Activated T-cell treated with anti-CD3 and anti-CD28 coated beads, Interleukin-2, amount 50 U/mL, for 72 hours (primary cell): ENCODE data around the gene TMPRSS9. TPM values are rescaled to one million over a fixed set of nuclear protein-coding genes. Genes with fewer than 3 reads are reported as not detected.
"Not testable (repeated sequence)": the region's sequence is repeated elsewhere in the genome, so short reads cannot be mapped to it uniquely, and the experiment has no call there.

Experiments
- ATAC-seq, 2 donors: fragments of 150-1000 bp; cut with Tn5 transposase; replicated peaks in 1 of 2; 2 replicates each; pipeline ENCODE4 v1.10.0; 2021; ENCODE audit warnings: moderate library complexity in 2 of 2, mild to moderate bottlenecking in 1 of 2
- DNase-seq, 2 donors: peaks; one replicate each; pipeline ENCODE4 v3.0.0; 2021 to 2022; ENCODE audit warnings: mixed read lengths in 1 of 2
- H3K27ac Mint-ChIP-seq: one replicate; pipeline ENCODE4 v1.8.0; 2022; ENCODE audit warnings: mild to moderate bottlenecking, moderate library complexity, mixed read lengths
- H3K27me3 Mint-ChIP-seq: one replicate; pipeline ENCODE4 v1.8.0; 2022; ENCODE audit warnings: low read depth, mixed read lengths
- H3K36me3 Mint-ChIP-seq, 2 donors: one replicate each; pipeline ENCODE4 v1.8.0; 2022; ENCODE audit warnings: mixed read lengths in 2 of 2, mild to moderate bottlenecking in 1 of 2; ENCODE audit not compliant: insufficient read depth in 2 of 2
- H3K4me1 Mint-ChIP-seq: one replicate; pipeline ENCODE4 v1.8.0; 2022; ENCODE audit warnings: low read depth, mixed read lengths
- H3K4me3 Mint-ChIP-seq, 2 donors: one replicate each; pipeline ENCODE4 v1.8.0; 2022; ENCODE audit warnings: mild to moderate bottlenecking in 2 of 2, mixed read lengths in 2 of 2, moderate library complexity in 2 of 2
- H3K9me3 Mint-ChIP-seq, 2 donors: one replicate each; pipeline ENCODE4 v1.8.0; 2022; ENCODE audit warnings: mixed read lengths in 2 of 2
- total RNA-seq, 2 donors: library from RNA; stranded (reverse); gene quantifications; one replicate each; pipeline ENCODE4 v1.2.3, GENCODE V29; 2022

Gene TMPRSS9
- total RNA-seq, 2 donors from 2014 or later = 0.19 TPM; not detected in 1

DNA sequence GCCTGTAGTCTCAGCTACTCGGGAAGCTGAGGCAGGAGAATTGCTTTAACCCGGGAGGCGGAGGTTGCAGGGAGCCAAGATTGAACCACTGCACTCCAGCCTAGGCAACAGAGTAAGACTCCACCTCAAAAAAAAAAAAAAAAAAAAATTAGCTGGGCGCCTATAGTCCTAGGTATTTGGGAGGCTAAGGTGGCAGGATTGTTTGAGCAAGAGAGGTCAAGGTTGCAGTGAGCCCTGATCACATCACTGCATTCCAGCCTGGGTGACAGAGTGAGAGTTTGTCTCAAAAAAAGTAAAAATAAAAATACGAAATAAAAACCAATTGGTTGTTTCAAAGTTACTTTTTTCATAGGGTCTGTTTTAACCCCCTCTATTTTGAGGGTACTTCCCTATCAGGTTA, 98.0 kb downstream of the TMPRSS9 start:
- ATAC-seq (no peak), DNase-seq (no peak)
- Mint-ChIP-seq H3K27ac (no peak overlapping the region), H3K36me3 (peaks cover 2 to 6% of the 10 kb centered on the region in 2 donors), H3K4me3 (no peak overlapping the region), H3K9me3 (no peaks in the 10 kb centered on the region), H3K4me1 (peaks cover 40% of the 10 kb centered on the region), H3K27me3 (no peaks in the 10 kb centered on the region)

DNA sequence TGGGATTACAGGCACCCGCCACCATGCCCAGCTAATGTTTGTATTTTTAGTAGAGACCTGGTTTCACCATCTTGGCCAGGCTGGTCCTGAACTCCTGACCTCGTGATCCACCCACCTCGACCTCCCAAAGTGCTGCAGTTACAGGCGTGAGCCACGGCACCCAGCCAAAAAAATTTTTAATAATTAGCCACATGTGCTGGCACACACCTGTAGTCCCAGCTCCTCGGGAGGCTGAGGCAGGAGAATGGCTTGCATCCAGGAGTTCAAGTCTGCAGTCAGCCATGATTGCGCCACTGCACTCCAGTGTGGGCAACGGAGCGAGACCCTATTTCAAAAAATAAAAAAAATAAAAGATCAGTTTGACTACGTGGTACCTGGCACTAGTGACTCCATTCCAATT, 98.7 kb downstream of the TMPRSS9 start:
- H3K4me1 Mint-ChIP-seq = peaks cover 39% of the 10 kb centered on the region
- not testable (repeated sequence) for DNase-seq, H3K4me3 Mint-ChIP-seq, H3K27ac Mint-ChIP-seq, ATAC-seq, H3K9me3 Mint-ChIP-seq, H3K36me3 Mint-ChIP-seq, H3K27me3 Mint-ChIP-seq

DNA sequence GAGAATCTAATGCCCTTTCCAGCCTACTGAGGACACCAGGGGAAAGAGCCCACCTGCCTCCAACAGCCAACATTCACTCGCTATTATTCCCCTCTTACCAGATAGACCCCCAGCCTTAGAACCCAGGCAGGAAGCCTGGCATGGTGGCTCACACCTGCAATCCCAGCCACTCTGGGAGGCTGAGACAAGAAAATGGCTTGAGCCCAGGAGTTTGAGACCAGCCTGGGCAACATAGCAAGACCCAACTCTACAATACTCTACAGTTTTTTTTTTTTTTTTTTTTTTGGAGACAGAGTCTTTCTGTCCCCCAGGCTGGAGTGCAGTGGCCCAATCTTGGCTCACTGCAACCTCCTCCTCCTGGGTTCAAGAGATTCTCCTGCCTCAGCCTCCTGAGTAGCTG, 100.2 kb downstream of the TMPRSS9 start:
- no peak overlapping the region for H3K27ac Mint-ChIP-seq
- no peaks in the 10 kb centered on the region for H3K9me3 Mint-ChIP-seq
- H3K27me3 Mint-ChIP-seq = no peaks in the 10 kb centered on the region
- DNase-seq (no peak), ATAC-seq (no peak)
- peaks cover 2 to 5% of the 10 kb centered on the region in 2 donors for H3K36me3 Mint-ChIP-seq
- peaks cover 27% of the 10 kb centered on the region for H3K4me1 Mint-ChIP-seq
- no peak overlapping the region for H3K4me3 Mint-ChIP-seq

DNA sequence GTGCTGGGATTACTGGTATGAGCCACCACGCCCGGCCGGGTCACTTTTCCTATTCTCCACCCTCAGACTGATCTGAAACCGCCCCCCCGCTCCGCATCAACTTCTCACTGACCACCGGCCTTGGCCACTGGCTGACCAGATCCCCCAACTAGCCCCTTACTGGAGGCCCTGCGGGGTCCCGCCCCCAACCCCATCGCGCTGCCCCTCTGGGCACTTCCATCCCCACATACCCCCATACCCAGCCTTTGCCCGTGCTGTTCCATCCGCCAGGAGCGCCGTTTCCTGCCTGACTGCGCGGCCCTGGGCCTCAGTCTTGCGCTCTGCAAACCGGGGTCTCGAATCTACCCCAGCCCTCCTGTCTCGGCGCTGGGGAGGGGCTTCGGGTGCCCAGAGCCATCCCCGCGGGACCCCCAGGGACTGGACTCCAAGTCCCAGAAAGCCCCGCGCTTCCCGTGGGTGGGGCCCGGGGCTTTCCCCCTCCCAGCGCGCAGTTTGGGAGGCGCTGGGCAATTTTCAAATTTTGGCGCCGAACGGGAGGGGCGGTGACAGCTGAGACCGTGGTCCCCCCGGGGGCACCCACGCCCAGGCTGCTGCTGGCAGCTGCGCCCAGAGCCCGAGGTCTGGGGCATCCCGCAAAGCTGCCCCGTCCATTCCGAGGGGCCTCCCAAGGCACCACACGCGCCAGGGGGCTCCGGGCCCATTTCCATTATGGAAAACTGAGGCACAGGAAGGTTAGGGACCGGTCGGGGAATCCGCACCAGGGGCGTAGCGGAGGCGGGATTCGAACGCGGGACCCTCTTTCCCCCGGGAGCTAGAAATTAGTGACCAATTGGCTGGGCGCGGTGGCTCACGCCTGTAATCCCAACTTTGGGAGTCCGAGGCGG, 101.9 kb downstream of the TMPRSS9 start:
- Mint-ChIP-seq H3K4me1 (peaks cover 22% of the 10 kb centered on the region), H3K9me3 (no peaks in the 10 kb centered on the region), H3K27ac (peak overlapping the region; percentile 51), H3K36me3 (peaks cover 2 to 4% of the 10 kb centered on the region in 2 donors), H3K4me3 (peak overlapping the region; percentile 93 to 96), H3K27me3 (no peaks in the 10 kb centered on the region)
- peak; percentile 71 to 81 for DNase-seq
- peak; percentile 81 to 85 for ATAC-seq

DNA sequence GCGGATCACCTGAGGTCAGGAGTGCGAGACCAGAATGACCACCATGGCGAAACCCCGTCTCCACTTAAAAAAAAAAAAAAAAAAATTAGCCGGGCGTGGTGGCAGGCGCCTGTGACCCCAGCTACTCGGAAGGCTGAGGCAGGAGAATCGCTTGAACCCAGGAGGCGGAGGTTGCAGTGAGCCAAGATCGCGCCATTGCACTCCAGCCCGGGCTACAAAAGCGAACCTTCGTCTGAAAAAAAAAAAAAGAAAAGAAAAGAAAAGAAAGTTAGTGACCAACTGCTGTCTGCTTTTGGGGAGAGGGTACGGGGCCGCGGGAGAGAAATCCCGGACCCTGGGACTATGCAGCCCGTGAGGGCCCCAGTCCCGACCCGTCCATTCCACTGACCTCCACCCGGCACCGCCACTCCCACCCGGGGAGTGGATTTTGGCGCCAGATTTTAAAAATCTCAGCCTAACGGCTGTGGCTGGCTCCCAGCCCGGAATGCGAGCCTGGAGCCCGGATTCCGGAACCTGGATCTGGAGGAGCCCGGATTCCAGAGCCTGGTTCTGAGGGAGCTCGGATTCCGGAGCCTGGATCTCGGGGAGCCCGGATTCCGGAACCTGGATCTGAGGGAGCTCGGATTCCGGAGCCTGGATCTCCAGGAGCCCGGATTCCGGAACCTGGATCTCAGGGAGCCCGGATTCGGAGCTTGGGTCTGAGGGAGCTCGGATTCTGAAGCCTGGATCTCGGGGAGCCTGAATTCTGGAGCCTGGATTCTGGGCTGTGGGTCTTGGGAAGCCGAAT, 102.8 kb downstream of the TMPRSS9 start:
- Mint-ChIP-seq H3K27me3 (no peaks in the 10 kb centered on the region), H3K27ac (no peak overlapping the region), H3K4me1 (peaks cover 15% of the 10 kb centered on the region), H3K4me3 (peak overlapping the region; percentile 93 to 96), H3K36me3 (peaks cover 0 to 2% of the 10 kb centered on the region in 2 donors), H3K9me3 (no peaks in the 10 kb centered on the region)
- ATAC-seq (no peak), DNase-seq (no peak)

DNA sequence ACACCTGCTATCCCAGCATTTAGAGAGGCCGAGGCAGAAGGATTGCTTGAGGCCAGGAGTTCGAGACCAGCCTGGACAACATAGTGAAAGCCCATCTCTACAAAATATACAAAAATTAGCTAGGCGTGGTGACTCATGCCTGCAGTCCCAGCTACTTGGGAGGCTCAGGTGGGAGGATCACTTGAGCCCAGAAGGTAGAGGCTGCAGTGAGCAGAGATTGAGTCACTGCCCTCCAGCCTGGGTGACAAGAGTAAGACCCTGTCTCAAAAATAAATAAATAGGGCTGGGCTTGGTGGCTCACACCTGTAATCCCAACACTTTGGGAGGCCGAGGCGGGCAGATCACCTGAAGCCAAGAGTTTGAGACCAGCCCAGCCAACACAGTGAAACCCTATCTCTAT, 103.6 kb downstream of the TMPRSS9 start:
- not testable (repeated sequence) for H3K9me3 Mint-ChIP-seq, H3K36me3 Mint-ChIP-seq
- peak overlapping the region in 1 of 2 donors; percentile 27 for H3K4me3 Mint-ChIP-seq

DNA sequence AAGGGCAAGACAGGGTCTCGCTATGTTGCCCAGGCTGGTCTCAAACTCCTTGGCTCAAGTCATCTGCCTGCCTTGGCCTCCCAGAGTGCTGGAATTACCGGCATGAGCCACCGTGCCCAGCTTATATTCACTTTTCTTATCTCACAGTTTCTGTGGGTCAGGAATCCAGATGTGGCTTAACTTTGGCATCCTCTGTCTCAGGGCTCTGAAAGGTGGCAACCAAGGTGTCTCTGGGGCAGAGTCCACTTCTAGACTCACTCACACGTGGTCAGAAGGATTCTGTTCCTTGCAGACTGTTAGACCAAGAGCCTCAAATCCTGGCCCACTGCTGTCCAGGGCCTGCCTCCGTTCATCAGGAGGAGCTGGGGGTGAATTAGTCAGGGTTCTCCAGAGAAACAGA, 104.3 kb downstream of the TMPRSS9 start:
- Mint-ChIP-seq H3K9me3 (no peaks in the 10 kb centered on the region), H3K4me1 (peaks cover 20% of the 10 kb centered on the region), H3K36me3 (peaks cover 0 to 2% of the 10 kb centered on the region in 2 donors), H3K27ac (no peak overlapping the region), H3K27me3 (no peaks in the 10 kb centered on the region), H3K4me3 (no peak overlapping the region)
- ATAC-seq (no peak), DNase-seq (no peak)

More for the DNA sequence above, 103.6 kb downstream of the TMPRSS9 start:
- H3K27ac Mint-ChIP-seq, ATAC-seq, H3K27me3 Mint-ChIP-seq, DNase-seq: not testable (repeated sequence)
- peaks cover 15% of the 10 kb centered on the region for H3K4me1 Mint-ChIP-seq

DNA sequence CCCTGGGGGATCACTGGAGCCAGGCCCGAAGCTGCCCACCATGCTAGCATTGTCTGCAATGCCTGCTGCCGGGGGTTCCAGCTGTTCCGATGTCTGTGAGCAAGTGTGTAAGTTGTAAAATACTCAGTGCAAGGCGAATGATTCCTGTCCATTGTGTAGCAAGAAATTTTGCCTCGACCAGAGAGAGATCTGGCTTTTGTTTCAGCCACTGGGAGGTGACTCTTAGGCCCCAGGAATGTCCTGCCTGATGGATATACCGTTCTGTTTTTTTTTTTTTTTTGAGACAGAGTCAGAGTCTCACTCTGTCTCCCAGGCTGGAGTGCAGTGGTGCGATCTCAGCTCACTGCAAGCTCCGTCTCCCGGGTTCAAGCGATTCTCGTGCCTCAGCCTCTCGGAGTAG, 108.5 kb downstream of the TMPRSS9 start:
- no peak for DNase-seq
- H3K27ac Mint-ChIP-seq = no peak overlapping the region
- ATAC-seq = no peak
- peaks cover 11% of the 10 kb centered on the region for H3K4me1 Mint-ChIP-seq
- no peaks in the 10 kb centered on the region for H3K27me3 Mint-ChIP-seq
- peaks cover 0 to 1% of the 10 kb centered on the region in 2 donors for H3K36me3 Mint-ChIP-seq
- no peak overlapping the region for H3K4me3 Mint-ChIP-seq
- H3K9me3 Mint-ChIP-seq = no peaks in the 10 kb centered on the region

DNA sequence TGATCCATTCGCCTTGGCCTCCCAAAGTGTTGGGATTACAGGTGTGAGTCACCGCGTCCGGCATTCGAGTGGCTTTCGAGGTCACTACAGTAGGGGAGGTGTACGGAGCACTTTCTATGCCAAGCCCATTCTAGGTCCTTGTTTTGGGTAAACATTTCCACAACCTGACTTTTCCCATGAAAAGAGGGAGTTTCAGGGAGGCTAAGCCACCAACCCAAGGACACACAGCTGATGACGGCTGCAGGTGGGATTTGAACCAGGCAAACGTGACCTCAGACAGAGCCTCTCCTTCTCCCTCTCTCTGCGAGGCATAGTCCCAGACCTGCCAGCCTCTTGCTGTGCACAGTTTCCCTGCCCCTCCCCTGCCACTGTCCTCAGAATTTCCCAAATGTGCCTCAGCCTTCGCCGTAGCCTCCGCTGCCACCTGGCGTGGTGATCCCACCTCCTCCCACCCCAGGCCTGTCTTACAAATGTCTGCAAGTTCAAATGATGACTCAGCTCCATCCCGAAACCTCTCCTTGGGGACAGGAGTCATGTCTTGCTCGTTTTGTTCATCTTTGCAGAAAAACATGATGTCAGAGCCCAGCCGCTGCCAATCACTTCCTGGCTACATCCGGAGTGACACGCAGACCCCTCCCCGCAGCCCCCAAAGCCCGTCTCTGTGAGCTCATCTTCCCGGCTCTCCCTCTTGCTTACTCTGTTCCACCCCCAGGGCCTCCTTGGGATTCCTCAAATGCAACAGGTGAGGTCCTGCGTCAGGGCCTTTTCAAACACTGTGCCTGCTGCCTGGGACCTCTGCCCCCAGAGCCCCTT, 109.2 kb downstream of the TMPRSS9 start:
- ATAC-seq = peak; percentile 73 to 87
- peak overlapping the region; percentile 49 to 56 for H3K4me3 Mint-ChIP-seq
- H3K27me3 Mint-ChIP-seq = no peaks in the 10 kb centered on the region
- no peaks in the 10 kb centered on the region for H3K9me3 Mint-ChIP-seq
- peaks cover 11% of the 10 kb centered on the region for H3K4me1 Mint-ChIP-seq
- peaks cover 0 to 1% of the 10 kb centered on the region in 2 donors for H3K36me3 Mint-ChIP-seq
- DNase-seq = peak; percentile 54 to 59
- peak overlapping the region; percentile 60 for H3K27ac Mint-ChIP-seq

DNA sequence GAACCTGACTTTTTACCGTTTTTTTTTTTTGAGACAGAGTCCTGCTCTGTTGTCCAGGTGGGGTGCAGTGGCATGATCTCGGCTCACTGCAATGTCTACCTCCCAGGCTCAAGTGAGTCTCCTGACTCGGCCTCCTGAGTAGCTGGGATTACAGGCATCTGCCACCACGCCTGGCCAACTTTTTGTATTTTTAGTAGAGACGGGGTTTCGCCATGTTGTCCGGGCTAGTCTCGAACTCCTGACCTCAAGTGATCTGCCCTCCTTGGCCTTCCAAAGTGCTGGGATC, 109.8 kb downstream of the TMPRSS9 start:
- ATAC-seq, H3K27me3 Mint-ChIP-seq, H3K36me3 Mint-ChIP-seq, H3K9me3 Mint-ChIP-seq, DNase-seq: not testable (repeated sequence)
- peak overlapping the region; percentile 49 to 56 for H3K4me3 Mint-ChIP-seq
- H3K27ac Mint-ChIP-seq = peak overlapping the region; percentile 60
- peaks cover 13% of the 10 kb centered on the region for H3K4me1 Mint-ChIP-seq

DNA sequence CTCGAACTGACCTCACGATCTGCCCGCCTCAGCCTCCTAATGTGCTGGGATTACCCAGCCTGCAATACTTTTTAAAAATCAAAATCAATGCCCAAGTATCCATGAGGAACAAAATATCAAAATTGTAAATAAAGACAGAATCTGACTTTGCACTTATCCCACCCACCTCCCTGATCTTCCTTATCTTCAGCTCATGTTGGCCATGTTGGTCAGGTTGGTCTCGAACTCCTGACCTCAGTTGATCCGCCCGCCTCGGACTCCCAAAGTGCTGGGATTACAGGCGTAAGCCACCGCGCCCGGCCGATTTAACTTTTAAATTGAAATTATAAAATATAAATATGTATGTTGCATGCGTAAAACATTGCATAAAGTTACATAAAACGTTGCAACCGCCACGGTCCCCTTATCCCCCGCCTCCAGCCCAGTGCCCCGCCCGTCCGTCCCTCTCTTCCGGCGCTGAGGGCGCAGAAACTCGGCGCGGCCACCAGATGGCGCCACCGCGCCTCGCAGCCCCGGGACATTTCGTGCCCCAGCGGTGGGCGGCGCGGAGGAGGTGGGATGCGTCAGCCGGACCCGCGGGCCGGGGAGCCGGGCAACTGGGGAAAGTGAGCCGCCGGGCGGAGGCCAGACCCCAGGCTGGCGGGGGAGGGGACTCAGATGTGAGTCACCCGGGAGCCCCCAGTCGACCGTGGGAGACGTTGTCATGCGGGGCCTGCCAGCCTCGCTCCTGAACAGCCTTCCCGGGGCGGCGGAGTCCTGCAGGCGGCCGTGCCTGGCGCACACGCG, 114.4 kb downstream of the TMPRSS9 start:
- H3K9me3 Mint-ChIP-seq = no peaks in the 10 kb centered on the region
- no peaks in the 10 kb centered on the region for H3K27me3 Mint-ChIP-seq
- H3K4me3 Mint-ChIP-seq = peak overlapping the region; percentile 97 to 99
- DNase-seq (peak; percentile 96 to 98), ATAC-seq (peak; percentile 58 to 60)
- peaks cover 18 to 19% of the 10 kb centered on the region in 2 donors for H3K36me3 Mint-ChIP-seq
- H3K27ac Mint-ChIP-seq = peak overlapping the region; percentile 54
- H3K4me1 Mint-ChIP-seq = peaks cover 11% of the 10 kb centered on the region

DNA sequence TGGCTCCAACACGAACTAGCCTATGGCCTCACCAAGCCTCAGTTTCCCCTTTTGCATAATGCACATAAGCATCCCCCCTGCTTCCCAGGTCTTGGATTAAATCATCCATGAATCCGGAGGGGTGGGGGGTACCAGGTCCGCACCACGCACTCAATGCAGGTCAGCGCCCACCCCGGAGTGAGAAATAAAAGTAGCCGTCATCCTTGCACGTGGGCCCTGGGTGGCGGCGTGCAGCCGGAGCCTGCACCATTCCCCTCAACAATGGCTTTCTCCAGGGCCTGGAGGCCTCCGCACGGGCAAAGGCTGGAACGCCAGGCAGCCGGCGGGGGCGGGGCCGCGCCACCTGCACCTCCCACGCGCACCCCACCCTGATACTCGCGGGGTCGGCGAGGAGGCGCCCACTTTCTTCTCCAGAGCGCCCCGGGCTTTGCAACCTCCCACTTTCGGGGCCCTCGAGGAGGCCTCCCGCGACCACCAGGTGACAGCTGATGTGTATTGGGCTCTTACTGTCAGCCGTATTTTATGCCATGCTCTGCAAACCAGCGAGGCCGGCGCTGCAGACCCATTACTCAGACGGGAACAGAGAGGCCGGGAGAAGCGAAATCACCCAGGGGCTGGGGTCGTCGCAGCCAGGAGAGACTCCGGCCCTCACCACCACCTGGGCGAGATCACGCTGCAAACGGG, 115.1 kb downstream of the TMPRSS9 start:
- no peaks in the 10 kb centered on the region for H3K9me3 Mint-ChIP-seq
- ATAC-seq (peak; percentile 35 to 50), DNase-seq (peak; percentile 73 to 86)
- H3K36me3 Mint-ChIP-seq = peaks cover 18 to 19% of the 10 kb centered on the region in 2 donors
- H3K4me1 Mint-ChIP-seq = peaks cover 5% of the 10 kb centered on the region
- no peaks in the 10 kb centered on the region for H3K27me3 Mint-ChIP-seq
- H3K4me3 Mint-ChIP-seq = peak overlapping the region; percentile 97 to 99
- H3K27ac Mint-ChIP-seq = peak overlapping the region; percentile 71
